Stimulated activated CD8-positive, alpha-beta memory T cell treated with anti-CD3 and anti-CD28 coated beads, Interleukin-7, amount 100 ng/mL, for 48 hours (primary cell): ENCODE data around the gene C19orf25.
"Not testable (repeated sequence)": the region's sequence is repeated elsewhere in the genome, so short reads cannot be mapped to it uniquely, and the experiment has no call there.

Experiments used
- DNase-seq, 2 donors: peaks; one replicate each; pipeline ENCODE4 v3.0.0-alpha.2; 2020; ENCODE audit warnings: low read depth in 1 of 2; ENCODE audit errors: extremely low read depth in 1 of 2

C19orf25 gene

DNA sequence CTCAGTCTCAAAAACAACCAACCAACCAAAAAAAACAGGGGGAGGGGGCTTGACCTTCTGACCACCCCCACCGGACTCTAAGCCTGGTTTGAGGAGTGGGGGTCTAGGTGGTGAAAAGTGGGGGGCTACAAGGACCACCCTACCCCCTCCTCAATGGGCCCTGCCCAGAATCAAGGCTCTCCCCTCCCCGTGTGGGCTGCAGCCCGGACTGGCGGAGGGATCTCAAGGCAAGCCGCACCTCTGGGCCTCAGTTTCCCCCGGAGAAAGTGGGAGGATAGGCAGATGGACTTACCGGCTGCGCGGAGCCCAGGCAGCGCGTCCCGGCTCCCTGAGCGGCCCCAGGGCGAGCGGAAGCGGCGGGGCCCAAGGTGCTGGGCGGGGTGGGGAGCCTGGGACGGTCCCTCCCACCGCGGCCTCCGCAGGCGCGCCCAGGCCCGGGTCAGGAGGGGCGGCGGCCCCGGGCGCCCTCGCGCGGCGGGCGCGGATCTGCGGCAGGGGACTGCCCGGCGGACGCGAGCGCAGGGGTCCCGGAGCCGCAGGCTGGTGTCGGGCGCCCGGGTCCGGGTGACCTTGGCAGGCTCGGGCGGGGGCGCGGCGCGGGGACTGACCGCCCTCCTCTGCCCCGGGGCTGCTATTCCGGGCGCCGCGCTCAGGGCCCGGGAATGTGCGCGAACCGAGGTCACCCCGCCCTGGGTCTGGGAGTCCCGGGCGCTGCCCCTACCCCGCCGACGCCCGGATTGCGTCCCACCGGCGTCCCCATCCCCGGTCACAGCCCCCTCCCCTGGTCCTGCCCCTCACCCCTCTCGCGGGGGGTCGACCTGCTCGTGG is 33.9 kb upstream of the C19orf25 start, which contains the start of gene ADAMTSL5:
ADAMTSL5 (minus strand) TSS at position 349 of the 828 bp plus-strand sequence. CDS start 2,076 bp downstream, outside the sequence.
- peak; percentile 56 to 57 for DNase-seq

DNA sequence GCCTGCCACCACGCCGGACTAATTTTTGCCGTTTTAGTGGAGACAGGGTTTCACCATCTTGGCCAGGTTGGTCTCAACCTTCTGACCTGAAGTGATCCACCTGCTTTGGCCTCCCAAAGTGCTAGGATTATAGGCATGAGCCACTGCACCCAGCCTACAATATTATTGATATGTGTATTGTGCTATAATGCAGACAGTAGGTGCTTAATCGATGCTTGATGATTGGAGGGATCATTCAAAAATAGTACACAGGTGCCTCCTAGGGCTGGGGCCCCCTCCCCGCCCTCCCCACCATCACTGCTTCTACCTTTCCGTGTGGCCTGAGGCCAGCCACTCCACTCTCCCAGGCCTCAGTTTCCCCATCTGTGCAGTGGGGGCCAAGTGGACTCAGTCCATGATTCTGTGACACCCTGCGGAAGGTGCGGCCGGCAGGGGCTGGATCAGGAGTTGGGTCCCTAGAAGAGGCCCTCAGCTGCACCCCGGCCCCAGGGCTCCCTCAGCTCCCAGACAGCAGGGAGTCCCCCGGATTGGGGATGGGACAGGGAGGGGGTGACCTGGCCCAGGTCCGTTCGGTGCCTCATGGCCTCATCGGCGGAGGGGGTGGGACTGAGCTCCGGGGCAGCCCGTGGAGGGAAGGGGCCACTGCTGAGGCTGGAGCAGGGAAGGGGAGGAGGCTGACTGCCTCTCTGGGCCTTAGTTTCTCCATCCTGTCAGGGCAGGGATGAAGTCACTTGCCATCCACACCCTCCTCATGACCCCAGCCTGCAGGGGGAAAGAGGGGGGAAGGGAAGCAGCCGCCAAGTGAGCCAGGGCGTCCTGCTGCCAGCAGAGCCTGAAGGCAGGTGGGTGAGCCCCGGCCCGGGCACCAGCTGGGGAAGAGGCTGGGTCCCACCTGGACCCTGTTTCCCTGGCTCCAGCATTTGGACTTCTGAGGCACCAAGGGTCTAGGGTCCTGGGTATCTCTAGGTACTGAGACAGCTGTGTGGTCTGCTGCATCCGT is 32.6 kb upstream of the C19orf25 start:
- DNase-seq: no peak

DNA sequence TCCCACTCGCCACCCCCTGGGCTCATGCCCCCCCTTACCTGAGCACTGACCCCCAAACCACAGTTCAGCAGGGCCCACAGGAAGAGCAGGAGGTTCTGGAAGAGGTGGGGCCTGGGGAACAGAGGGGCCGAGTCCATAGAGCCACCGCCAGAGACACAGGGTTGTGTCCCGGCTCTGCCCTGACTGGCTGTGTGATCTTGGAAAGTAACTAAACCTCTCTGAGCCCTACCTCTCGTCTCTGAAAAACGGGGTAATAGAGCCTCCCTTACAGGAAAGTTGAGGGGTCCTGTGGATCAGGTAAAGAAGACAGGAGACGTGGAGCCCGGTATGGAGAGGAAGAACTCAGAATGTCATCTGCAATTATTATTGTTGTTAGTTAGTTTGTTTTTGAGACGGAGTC is 31.8 kb upstream of the C19orf25 start:
- DNase-seq: no peak

DNA sequence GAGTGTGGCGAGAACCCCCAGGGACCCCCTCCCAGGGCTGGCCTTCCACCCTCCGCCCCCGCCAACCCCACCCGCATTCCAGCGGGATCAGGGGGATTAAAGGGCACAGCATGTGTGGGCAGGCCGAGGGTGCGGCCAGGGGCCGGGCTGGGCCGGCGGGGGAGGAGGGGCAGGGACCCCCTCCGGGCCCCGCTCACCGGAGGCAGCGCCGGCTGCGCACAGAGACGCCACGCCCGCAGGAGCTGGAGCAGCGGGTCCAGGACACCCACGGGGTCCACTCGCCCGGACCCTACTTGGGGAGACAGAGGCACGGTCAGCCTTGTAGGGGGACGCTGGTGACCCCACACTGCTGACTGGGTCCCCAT is 31.4 kb upstream of the C19orf25 start:
- no peak for DNase-seq

DNA sequence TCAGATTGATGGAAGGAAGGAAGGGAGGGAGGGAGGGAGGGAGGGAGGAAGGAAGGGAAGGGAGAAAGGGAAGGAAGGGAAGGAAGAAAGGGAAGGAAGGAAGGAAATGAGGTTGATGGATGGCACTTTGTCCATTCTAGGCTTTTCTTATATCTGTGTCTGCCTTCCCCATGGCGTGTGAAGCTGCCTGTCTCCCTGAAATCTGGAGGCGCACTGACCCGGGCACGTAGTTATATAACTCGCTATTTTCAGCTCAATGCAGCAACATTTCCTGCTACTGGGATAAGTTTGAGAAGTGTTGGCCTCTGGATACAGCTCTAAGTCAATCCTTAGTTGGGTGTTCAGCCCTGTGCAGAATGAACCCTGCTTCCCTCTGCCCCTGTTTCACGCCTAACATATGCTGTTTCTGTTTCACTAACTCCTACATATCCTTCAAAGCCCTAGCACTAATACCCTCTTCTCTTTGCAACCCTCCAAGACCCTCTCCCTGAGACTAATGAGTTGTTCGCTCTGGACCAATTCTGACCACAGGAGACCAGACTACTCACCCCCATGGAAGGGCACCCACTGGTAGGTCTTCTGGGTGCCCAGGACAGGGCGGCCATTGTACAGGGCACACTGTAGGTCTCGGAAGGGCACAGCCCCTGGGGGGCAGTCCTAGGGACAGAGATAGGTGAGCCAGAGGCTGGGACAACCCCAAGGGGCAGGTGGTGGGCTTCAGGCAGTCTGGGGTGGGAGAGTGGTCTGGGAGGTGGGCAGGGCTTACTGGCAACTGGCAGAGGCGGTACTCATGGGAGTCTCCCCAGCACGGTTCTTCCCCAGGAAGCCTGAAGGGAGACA is 30.8 kb upstream of the C19orf25 start:
- DNase-seq: no peak

GRCh38 chr19:1508507-1508856 is 29.5 kb upstream of the C19orf25 start:
- DNase-seq: no peak

DNA sequence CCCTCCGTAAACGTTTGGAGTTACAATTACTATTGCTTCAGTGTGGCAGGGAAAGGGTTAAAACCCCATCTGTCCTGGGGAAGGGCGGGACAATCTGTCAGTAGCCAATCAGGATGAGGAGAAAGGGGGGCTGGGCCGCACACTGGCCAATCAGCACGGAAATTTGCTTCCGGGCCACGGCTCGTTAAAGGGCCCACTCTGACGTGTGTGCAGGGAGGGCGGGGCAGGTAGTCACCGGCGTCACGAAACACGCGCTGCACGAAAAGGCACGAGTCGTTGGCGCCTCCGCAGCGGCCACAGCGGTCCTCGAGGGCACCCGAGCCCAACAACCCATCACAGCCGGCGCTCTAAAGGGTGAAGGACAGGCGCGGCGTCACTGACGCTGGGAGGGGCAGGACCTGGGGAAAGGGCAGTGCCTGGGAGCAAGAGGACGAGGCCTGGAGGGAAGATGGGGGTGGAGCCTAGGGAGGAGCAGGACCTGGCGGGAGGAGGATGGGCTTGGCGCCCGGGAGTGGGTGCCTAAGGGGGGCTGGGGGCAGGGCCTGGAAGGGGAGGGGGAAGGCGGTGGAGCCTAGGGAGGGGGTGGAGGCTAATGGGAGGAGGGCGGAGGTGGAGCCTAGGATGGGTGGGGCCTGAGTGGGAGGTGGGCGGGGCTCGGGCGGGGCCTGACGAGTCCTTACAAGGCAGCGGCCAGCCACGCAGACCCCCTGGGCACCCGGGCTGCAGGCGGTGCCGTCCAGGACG is 28.9 kb upstream of the C19orf25 start:
- peak; percentile 69 to 89 for DNase-seq

DNA sequence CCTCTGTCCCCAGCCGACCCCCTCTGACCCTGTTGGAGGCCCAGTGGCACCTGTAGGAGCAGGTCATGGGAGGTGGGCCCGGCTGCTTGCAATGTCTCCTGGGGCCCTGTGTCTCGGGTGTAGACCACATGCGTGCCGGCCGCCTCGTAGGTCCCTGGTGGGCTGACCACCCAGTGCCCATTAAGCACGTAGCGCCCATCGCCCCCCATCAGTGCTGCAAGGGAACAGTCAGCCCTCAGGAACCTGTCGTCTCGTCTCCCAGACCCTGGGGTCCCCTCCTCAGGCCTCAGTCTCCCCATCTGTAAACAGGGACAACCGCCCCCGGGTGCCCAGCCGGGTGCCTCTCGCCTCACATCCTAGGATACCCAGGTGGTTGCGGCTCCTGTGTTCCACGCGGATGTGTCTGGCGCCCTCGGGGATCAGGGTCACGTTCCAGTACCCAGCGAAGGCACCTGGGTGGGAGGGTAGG is 28.2 kb upstream of the C19orf25 start:
- no peak for DNase-seq

GRCh38 chr19:1505991-1506881 is 27.2 kb upstream of the C19orf25 start:
- no peak for DNase-seq

DNA sequence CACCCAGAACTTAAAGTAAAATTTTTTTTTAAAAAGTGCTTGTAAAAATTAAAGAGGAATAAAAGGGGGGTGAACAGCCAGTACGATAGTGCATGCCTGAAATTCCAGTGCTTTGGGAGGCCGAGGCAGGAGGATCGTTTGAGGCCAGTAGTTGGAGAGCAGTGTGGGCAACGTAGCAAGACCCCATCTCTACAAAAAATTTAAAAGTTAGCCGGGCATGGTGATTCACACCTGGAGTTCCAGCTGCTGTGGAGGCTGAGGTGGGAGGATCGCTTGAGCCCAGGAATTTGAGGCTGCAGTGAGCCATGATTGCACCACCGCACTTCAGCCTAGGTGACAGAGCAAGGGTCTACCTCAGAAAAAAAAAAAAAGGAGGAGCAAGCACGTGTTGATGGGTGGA is 26.0 kb upstream of the C19orf25 start:
- no peak for DNase-seq

- DNase-seq: no peak
These were observed 25.1 kb upstream of the C19orf25 start for GRCh38 chr19:1503925-1504773.

- peak; percentile 45 to 57 for DNase-seq
These were observed 24.3 kb upstream of the C19orf25 start for GRCh38 chr19:1503089-1503924.

DNA sequence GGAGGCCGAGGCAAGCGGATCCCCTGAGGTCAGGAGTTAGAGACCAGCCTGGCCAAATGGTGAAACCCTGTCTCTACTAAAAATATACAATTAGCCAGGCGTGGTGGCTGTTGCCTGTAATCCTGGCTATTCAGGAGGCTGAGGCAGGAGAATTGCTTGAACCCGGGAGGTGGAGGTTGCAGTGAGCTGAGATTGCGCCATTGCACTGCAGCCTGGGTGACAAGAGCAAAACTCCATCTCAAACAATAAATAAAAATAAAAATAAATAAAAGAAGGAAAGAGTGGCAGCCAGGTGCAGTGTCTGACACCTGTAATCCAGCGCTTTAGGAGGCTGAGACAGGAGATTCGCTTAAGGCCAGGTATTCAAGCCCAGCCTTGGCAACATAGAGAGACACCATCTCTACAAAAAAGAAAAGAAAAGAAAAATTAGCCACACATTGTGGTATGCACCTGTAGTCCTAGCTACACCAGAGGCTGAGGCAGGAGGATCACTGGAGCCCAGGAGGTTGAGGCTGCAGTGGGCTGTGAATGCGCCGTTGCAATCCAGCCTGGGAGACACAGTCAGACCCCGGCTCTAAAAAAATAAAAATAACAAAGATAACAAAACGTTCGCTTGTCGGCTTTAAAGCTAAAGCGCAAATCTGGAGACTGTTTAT is 23.5 kb upstream of the C19orf25 start:
- DNase-seq: no peak

GRCh38 chr19:1501200-1501595 is 22.2 kb upstream of the C19orf25 start:
- DNase-seq: no peak

GRCh38 chr19:1499231-1499630 is 20.2 kb upstream of the C19orf25 start:
- not testable (repeated sequence) for DNase-seq

- no peak for DNase-seq
These were observed 18.7 kb upstream of the C19orf25 start for GRCh38 chr19:1497578-1498235.
